Thymus (tissue), 14 donors: ENCODE results near the gene ZNF23. TPM values are rescaled to one million over a fixed set of nuclear protein-coding genes. Genes with fewer than 3 reads are reported as not detected.
"Not testable (repeated sequence)": the region's sequence is repeated elsewhere in the genome, so short reads cannot be mapped to it uniquely, and the experiment has no call there.

Experiments
- DNase-seq, 9 donors: peaks; one replicate each; pipeline ENCODE4 v3.0.0-alpha.2; 2013; ENCODE audit warnings: low spot score in 9 of 9, low read depth in 6 of 9, missing footprints in 1 of 9
- H3K27ac ChIP-seq, 2 donors: one replicate each; pipeline ENCODE4 v1.5.1; 2013; ENCODE audit warnings: control low read depth in 1 of 2, low read depth in 1 of 2, low read length in 1 of 2, mild to moderate bottlenecking in 1 of 2, moderate library complexity in 1 of 2
- H3K27me3 ChIP-seq, 2 donors: one replicate each; pipeline ENCODE4 v1.5.1; 2013; ENCODE audit warnings: low read length in 1 of 2; ENCODE audit not compliant: control insufficient read depth in 2 of 2, insufficient read depth in 1 of 2
- H3K36me3 ChIP-seq, 2 donors: one replicate each; pipeline ENCODE4 v1.5.1; 2013; ENCODE audit warnings: low read length in 1 of 2, mild to moderate bottlenecking in 1 of 2, moderate library complexity in 1 of 2; ENCODE audit not compliant: control insufficient read depth in 2 of 2, insufficient read depth in 2 of 2
- H3K4me1 ChIP-seq, 2 donors: one replicate each; pipeline ENCODE4 v1.5.1; 2013; ENCODE audit warnings: low read length in 2 of 2; ENCODE audit not compliant: control insufficient read depth in 2 of 2, insufficient read depth in 2 of 2
- H3K4me3 ChIP-seq, 2 donors: one replicate each; pipeline ENCODE4 v1.5.1; 2013; ENCODE audit warnings: low read length in 2 of 2, control low read depth in 1 of 2, mild to moderate bottlenecking in 1 of 2
- H3K9me3 ChIP-seq, 2 donors: one replicate each; pipeline ENCODE4 v1.5.1; 2013; ENCODE audit warnings: low read length in 1 of 2, mild to moderate bottlenecking in 1 of 2; ENCODE audit not compliant: control insufficient read depth in 2 of 2, insufficient read depth in 1 of 2
- WGBS: extraction: QIAGEN DNeasy Blood & Tissue Kit; methylation state at CpG from one replicate; pipeline ENCODE4 v1.1.7; 2013; 5-methylcytosine and 5-hydroxymethylcytosine counted together
- long read RNA-seq, 10 donors: transcript quantifications; one replicate each; lab custom pipeline, GENCODE V29; 2026
- polyA plus RNA-seq: library from polyadenylated mRNA; stranded (reverse); fragments of 200-250 nt; gene quantifications from one replicate; pipeline ENCODE4 v1.2.3, GENCODE V29; 2013
- total RNA-seq: library from RNA; stranded (reverse); fragments of 120-200 nt; gene quantifications from one replicate; pipeline ENCODE4 v1.2.4, GENCODE V29; 2013
- donor health status: healthy.

The ZNF23 gene
- 5.3 TPM for total RNA-seq
- polyA plus RNA-seq, result 13.9 TPM
- long read RNA-seq, donor 1, full-length matches to known transcripts, result 1 of 1 reads
- long read RNA-seq, donor 1, partial matches to known transcripts, result 0 of 1 reads
- long read RNA-seq, donor 1, other reads (novel, unspliced or antisense), result 0 of 1 reads
- long read RNA-seq, donor 2, result 0 reads
- long read RNA-seq, donor 3, full-length matches to known transcripts, result 8 of 8 reads
- long read RNA-seq, donor 3, partial matches to known transcripts, result 0 of 8 reads
- long read RNA-seq, donor 3, other reads (novel, unspliced or antisense), result 0 of 8 reads
- long read RNA-seq, donor 4, full-length matches to known transcripts, result 2 of 2 reads
- long read RNA-seq, donor 4, partial matches to known transcripts, result 0 of 2 reads
- long read RNA-seq, donor 4, other reads (novel, unspliced or antisense), result 0 of 2 reads
- long read RNA-seq, donor 5, full-length matches to known transcripts, result 7 of 7 reads
- long read RNA-seq, donor 5, partial matches to known transcripts, result 0 of 7 reads
- long read RNA-seq, donor 5, other reads (novel, unspliced or antisense), result 0 of 7 reads
- long read RNA-seq, donor 6, full-length matches to known transcripts, result 1 of 1 reads
- long read RNA-seq, donor 6, partial matches to known transcripts, result 0 of 1 reads
- long read RNA-seq, donor 6, other reads (novel, unspliced or antisense), result 0 of 1 reads
- long read RNA-seq, donor 7, full-length matches to known transcripts, result 4 of 4 reads
- long read RNA-seq, donor 7, partial matches to known transcripts, result 0 of 4 reads
- long read RNA-seq, donor 7, other reads (novel, unspliced or antisense), result 0 of 4 reads
- long read RNA-seq, donor 8, full-length matches to known transcripts, result 2 of 2 reads
- long read RNA-seq, donor 8, partial matches to known transcripts, result 0 of 2 reads
- long read RNA-seq, donor 8, other reads (novel, unspliced or antisense), result 0 of 2 reads
- long read RNA-seq, donor 9, full-length matches to known transcripts, result 3 of 3 reads
- long read RNA-seq, donor 9, partial matches to known transcripts, result 0 of 3 reads
- long read RNA-seq, donor 9, other reads (novel, unspliced or antisense), result 0 of 3 reads
- long read RNA-seq, donor 10, full-length matches to known transcripts, result 1 of 1 reads
- long read RNA-seq, donor 10, partial matches to known transcripts, result 0 of 1 reads
- long read RNA-seq, donor 10, other reads (novel, unspliced or antisense), result 0 of 1 reads

DNA sequence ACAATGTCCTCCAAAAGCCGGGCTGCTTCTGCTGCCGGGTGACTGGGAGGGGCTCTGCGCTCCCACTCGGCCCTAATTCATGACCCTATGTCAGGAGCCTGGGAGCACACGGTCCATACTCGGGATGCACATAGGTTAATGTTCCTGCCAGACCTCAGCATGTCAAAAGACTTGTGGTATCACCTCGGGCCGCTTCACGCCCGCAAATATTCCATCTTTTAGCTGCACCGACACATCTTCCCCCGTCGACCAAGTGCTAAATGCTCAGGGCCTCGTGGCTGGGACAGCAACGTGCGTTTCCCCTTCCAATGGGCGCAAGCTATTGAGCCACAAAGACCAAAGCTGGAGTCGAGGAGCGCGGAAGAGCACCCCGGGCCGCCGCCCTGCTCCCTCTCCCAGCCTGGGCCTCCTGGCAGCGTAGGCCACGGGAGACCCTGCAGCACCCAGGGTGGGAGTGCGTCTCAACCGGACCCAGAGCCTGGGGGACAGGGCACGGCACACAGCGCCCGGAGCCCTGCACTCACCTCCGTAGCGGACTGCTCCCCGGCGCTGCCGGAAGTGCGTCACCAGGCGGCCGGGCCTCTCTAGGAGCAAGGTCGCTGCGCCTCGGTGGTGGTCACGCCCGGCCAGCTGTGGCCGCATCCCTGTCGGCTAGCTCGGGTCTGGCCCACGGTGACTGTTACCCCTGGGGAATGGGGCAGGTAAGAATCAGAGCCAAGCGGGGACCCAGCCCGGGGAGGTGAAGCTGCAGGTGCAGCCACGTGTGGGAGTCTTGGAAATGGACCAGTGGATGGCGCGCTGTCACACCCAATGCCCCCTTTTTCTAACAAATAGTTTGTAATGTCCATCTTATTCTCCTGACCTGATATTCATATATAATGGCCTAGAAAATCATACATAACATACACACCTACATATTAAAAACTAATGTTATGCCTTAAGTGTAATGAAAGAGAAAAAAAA, at the start of gene ZNF23:
Gene ZNF23 (minus strand): TSS at position 562 of the 963 bp plus-strand sequence. CDS start 5,451 bp downstream, outside the sequence.
- Histone ChIP-seq H3K4me3 (peak within 1 kb of the TSS; percentile 81 to 90), H3K4me1 (peaks cover 0 to 3% of the 10 kb centered on the region in 2 donors), H3K9me3 (no peaks in the 10 kb centered on the region), H3K36me3 (no peaks in the 10 kb centered on the region), H3K27ac (peak within 1 kb of the TSS; percentile 13 to 60), H3K27me3 (no peaks in the 10 kb centered on the region)
- DNase-seq, result peak; percentile 33 to 78 (median 48)
- under 1% methylated on average over 52 of the region's 52 CpGs for WGBS

DNA sequence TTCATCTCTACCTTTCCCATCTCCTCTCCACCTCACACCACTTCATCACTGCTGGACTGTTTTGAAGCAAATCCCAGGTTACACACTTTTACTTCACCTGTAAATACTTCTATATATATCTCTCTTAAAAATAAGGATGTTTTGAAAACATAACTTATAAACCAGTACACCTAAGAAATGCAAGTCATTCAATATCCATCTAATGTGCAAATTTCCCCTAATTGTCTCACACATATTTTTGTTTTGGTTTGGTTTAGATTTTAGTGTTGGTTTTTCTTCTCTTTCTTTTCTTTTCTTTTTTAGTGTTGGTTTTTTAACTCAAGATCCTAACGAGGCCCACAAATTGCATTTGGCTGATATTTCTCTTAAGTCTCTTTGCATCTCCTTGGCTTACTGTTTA, 45.0 kb upstream of the ZNF23 start:
- Histone ChIP-seq H3K4me3 (no peak overlapping the region), H3K36me3 (no peaks in the 10 kb centered on the region), H3K27ac (no peak overlapping the region), H3K9me3 (no peaks in the 10 kb centered on the region), H3K4me1 (no peaks in the 10 kb centered on the region), H3K27me3 (no peaks in the 10 kb centered on the region)
- 88% methylated on average over 1 of the region's 1 CpG for WGBS
- DNase-seq, result no peak

DNA sequence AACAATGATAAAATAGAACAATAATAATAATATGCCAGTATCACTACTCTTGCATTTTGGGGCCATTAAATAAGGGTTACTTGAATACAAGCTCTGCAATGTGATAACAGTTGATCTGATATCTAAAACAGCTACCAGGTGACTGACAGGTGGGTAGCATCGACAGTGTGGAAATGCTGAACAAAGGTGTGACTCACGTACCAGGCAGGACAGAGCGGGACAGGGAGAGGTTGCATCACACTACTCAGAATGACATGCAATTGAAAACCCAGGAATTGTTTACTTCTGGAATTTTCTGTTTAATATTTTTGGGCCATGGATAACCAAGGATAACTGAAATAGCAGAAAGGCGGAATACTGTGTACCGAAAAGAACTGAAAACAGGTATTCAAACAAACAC, 42.9 kb upstream of the ZNF23 start:
- Histone ChIP-seq H3K4me1 (no peaks in the 10 kb centered on the region), H3K27me3 (no peaks in the 10 kb centered on the region), H3K9me3 (no peaks in the 10 kb centered on the region), H3K4me3 (no peak overlapping the region), H3K36me3 (no peaks in the 10 kb centered on the region), H3K27ac (no peak overlapping the region)
- no peak for DNase-seq
- WGBS, result 89% methylated on average over 5 of the region's 5 CpGs

DNA sequence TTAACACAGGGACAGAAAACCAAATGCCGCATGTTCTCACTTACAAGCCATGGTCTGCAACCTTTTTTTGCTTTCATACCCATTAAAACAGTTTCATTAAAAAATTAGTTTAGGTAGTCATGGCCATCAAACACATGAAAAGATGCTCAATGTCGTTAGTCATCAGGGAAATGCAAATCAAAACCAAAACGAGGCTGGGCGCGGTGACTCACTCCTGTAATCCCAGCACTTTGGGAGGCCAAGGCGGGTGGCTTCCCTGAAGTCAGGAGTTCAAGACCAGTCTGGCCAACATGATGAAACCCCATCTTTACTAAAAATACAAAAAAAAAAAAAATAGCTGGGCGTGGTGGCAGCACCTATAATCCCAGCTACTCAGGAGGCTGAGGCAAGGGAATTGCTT, 42.0 kb upstream of the ZNF23 start:
- 91% methylated on average over 7 of the region's 7 CpGs for WGBS
- DNase-seq, H3K9me3 ChIP-seq, H3K27me3 ChIP-seq, H3K4me1 ChIP-seq, H3K27ac ChIP-seq, H3K4me3 ChIP-seq, H3K36me3 ChIP-seq: not testable (repeated sequence)

DNA sequence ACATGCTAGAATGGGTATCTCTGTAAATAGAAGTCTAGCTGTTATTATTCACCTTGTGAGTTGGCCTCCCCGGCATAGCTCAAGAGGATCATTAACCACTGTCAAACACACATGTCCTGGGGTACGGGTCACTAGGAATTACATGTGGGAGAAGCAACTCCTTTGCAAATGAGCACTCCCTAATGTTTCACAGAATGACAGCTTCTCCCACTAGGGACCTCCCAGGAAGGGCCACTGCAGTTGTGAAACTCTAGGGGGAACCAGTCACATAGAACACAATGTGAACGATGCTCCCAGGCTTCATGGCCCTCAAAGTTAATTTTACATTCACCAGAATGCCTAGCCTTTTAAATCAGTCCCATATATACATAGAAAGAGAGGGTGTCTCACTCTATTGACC, 39.5 kb upstream of the ZNF23 start:
- Histone ChIP-seq H3K27me3 (no peaks in the 10 kb centered on the region), H3K4me1 (no peaks in the 10 kb centered on the region), H3K9me3 (no peaks in the 10 kb centered on the region), H3K36me3 (no peaks in the 10 kb centered on the region), H3K4me3 (no peak overlapping the region), H3K27ac (no peak overlapping the region)
- no peak for DNase-seq
- WGBS, result 73% methylated on average over 3 of the region's 3 CpGs

DNA sequence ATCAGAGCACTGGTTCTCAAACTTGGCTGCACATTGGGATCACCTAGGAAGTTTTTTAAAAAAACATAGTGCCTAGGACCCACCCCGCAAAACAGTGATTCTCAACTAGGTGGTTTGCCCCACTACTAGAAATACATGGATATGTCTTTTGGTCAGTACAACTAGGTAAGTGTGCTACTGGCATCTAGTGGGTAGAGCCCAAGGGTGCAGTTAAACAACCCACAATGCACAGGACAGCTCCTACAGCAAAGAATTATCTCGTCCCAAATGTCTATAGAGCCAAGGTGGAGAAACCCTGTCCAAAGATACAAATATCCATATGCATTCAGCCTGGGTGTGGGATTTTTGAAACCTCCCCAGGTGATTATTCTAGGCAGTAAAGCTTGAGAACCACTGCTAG, 38.9 kb upstream of the ZNF23 start:
- H3K27ac ChIP-seq, result no peak overlapping the region
- no peak overlapping the region for H3K4me3 ChIP-seq
- H3K27me3 ChIP-seq, result no peaks in the 10 kb centered on the region
- H3K4me1 ChIP-seq, result no peaks in the 10 kb centered on the region
- 88% methylated on average over 2 of the region's 2 CpGs for WGBS
- no peak for DNase-seq
- H3K9me3 ChIP-seq, result no peaks in the 10 kb centered on the region
- no peaks in the 10 kb centered on the region for H3K36me3 ChIP-seq

DNA sequence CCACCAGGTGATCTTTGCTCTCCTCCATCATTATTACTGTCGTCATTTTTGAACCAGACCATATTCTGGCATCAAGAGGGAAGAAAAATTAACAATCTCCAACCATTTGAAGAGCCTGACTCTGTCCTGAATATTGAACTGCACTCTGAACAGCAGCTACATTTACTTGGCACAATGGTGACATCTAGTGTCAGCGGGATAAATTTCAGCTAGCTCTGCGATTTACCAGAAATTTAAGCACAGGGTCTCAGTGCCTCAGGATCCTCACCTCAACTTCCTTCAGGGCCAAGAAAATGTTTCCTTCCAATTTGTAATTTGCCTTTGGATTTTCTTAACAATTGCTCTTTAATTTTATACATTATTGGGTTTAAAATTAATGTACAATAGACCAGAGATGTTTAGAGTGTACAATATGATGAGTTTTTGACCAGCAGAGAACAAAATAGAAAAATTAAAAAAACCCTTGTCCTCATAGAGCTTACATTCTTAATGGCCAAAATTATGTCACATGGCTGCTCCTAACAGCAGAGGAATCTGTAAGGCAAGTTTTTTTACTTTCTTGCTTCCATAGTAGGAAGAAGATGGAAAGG, 37.8 kb upstream of the ZNF23 start:
- Histone ChIP-seq H3K27ac (no peak overlapping the region), H3K4me3 (no peak overlapping the region), H3K4me1 (no peaks in the 10 kb centered on the region), H3K9me3 (no peaks in the 10 kb centered on the region), H3K27me3 (no peaks in the 10 kb centered on the region), H3K36me3 (no peaks in the 10 kb centered on the region)
- peak; percentile 3 to 62 (median 36) for DNase-seq
- 2% methylated on average over 3 of the region's 3 CpGs for WGBS

DNA sequence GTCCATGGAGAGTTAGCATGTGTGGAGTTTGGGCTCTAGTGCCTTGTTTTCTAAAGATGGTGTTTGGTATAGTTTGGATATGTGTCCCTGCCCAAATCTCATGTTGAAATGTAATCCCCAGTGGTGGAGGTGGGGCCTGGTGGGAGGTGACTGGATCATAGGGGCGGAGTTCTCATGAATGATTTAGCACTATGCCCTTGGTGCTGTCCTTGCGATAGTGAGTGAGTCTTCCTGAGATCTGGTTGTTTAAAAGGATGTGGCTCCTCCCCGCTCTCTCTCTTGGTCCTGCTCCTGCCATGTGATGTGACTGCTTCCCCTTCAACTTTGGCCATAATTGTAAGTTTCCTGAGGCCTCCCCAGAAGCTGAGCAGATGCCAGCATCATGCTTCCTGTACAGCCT, 36.0 kb upstream of the ZNF23 start:
- Histone ChIP-seq H3K27ac (no peak overlapping the region), H3K4me3 (no peak overlapping the region), H3K9me3 (no peaks in the 10 kb centered on the region), H3K27me3 (no peaks in the 10 kb centered on the region), H3K4me1 (no peaks in the 10 kb centered on the region), H3K36me3 (no peaks in the 10 kb centered on the region)
- DNase-seq, result no peak
- WGBS, result 94% methylated on average over 3 of the region's 3 CpGs
